D721Med (cell line): ENCODE results near the gene FNIP1.
"Not testable (repeated sequence)": the region's sequence is repeated elsewhere in the genome, so short reads cannot be mapped to it uniquely, and the experiment has no call there.

Source experiments
- DNase-seq: peaks from one replicate; pipeline ENCODE4 v3.0.0; 2011; ENCODE audit warnings: low spot score; ENCODE audit not compliant: insufficient read length
- FAIRE-seq: peaks from 2 replicates; lab custom pipeline; 2011; peaks lifted over from hg19 to GRCh38; lab: Jason Lieb, UNC
- CTCF ChIP-seq: IDR thresholded peaks from 2 replicates; pipeline ENCODE4 v1.5.1; 2012; ENCODE audit warnings: mild to moderate bottlenecking, control low read depth; ENCODE audit not compliant: insufficient read depth; ENCODE audit errors: missing control alignments

Gene FNIP1

GRCh38 chr5:131607903-131608540 is 188.8 kb downstream of the FNIP1 start:
- no peak for TF ChIP-seq CTCF
- DNase-seq (no peak), FAIRE-seq (no peak)

- DNase-seq (no peak), FAIRE-seq (no peak)
- TF ChIP-seq CTCF, result no peak
These were observed 189.4 kb downstream of the FNIP1 start for GRCh38 chr5:131607418-131607817.

- no peak for DNase-seq
- no peak for FAIRE-seq
- no peak for TF ChIP-seq CTCF
These were observed 191.7 kb downstream of the FNIP1 start for GRCh38 chr5:131605086-131605485.

GRCh38 chr5:131595088-131596033 is 201.5 kb downstream of the FNIP1 start:
- TF ChIP-seq CTCF, result no peak
- FAIRE-seq (no peak), DNase-seq (no peak)

GRCh38 chr5:131593921-131594320 is 202.9 kb downstream of the FNIP1 start:
- FAIRE-seq (no peak), DNase-seq (no peak)
- TF ChIP-seq CTCF, result no peak

- not testable (repeated sequence) for DNase-seq, FAIRE-seq
These were observed 203.4 kb downstream of the FNIP1 start for GRCh38 chr5:131593436-131593835.
